H1 (cell line): Measurements from ENCODE around the gene PLBD1. TPM values are rescaled to one million over a fixed set of nuclear protein-coding genes. Genes with fewer than 3 reads are reported as not detected.

ENCODE experiments used
- CTCF ChIP-seq, 3 experiments: IDR thresholded peaks; 1 replicate in 2 of 3; 2 replicates in 1 of 3; pipeline versions ENCODE4 v1.5.1 to v1.6.1; 2011; ENCODE audit warnings: low read length in 3 of 3, mild to moderate bottlenecking in 3 of 3, inconsistent platforms in 2 of 3, low read depth in 1 of 3, moderate library complexity in 1 of 3; ENCODE audit not compliant: insufficient read depth in 1 of 3; ENCODE audit errors: control extremely low read depth in 1 of 3
- polyA plus RNA-seq, 7 experiments: library from polyadenylated mRNA; depleted of rRNA in 3 of 7; stranded (reverse) in 5 of 7; unstranded in 2 of 7; fragments of >200 nt in 5 of 7; fragments of 200-250 nt in 2 of 7; gene quantifications; 1 replicate in 5 of 7; 2 replicates in 1 of 7; 4 replicates in 1 of 7; pipeline versions ENCODE4 v1.2.1 to v1.2.3, GENCODE V29; 2011 to 2013; ENCODE audit warnings: missing spikeins in 2 of 7, mixed read lengths in 2 of 7
- total RNA-seq: library from RNA; stranded (reverse); fragmentation: NEBNext Ultra II Directional; extraction: Animal tissue kit (Norgen Biotek cat#: 25700); gene quantifications from 2 replicates; pipeline ENCODE4 v1.2.1, GENCODE V29; 2021

The PLBD1 gene
- total and polyA plus RNA-seq, 2 of the 8 experiments (the other 6 are each of a cell fraction or from before 2014, with no cell fraction given): 6.3 to 12.3 TPM

- no peak for TF ChIP-seq CTCF (IDR thresholded peaks at IDR 0.05; ENCODE audit: control extremely low read depth in 1 of 3, insufficient read depth in 1 of 3, low read depth in 1 of 3, low read length in 3 of 3)
- TF ChIP-seq, all 59 proteins: peak for 0
Observed at GRCh38 chr12:14481201-14481600, 86.5 kb downstream of the PLBD1 start (continued).
